ENCODE data around the gene SLC4A1AP. TPM values are rescaled to one million over a fixed set of nuclear protein-coding genes. Genes with fewer than 3 reads are reported as not detected.

Gene SLC4A1AP
- total RNA-seq, 1 experiment from 2014 or later: 46.3 TPM

DNA sequence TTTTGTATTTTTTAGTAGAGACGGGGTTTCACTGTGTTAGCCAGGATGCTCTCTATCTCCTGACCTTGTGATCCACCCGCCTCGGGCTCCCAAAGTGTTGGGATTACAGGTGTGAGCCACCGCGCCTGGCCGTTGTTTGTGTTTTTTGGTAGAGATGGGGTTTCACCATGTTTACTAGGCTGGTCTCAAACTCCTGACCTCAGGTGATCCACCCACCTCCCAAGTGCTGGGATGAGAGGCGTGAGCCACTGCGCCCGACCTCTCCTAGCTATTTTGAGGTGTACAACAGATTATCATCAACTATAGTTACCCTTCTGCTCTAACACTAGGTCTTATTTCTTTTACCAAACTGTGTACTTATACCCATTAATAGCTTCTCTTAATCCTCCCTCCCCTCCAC lies 78.9 kb downstream of the SLC4A1AP start:
- DNase-seq (ENCODE audit: low read depth): no peak

Other genes starting within 250 kb of the SLC4A1AP start
- 126 and 134 TPM in 2 replicates for gene NRBP1, start 235.3 kb upstream of the SLC4A1AP start, total RNA-seq (2014; rRNA removed; shearing (Covaris generic))
- gene KRTCAP3, start 221.5 kb upstream of the SLC4A1AP start, total RNA-seq (2014; rRNA removed; shearing (Covaris generic)): not detected in 2 replicates
- gene IFT172, start 174.1 kb upstream of the SLC4A1AP start, total RNA-seq (2014; rRNA removed; shearing (Covaris generic)): 21.1 and 30.1 TPM in 2 replicates
- 1.9 and 3.7 TPM in 2 replicates for gene FNDC4, start 168.7 kb upstream of the SLC4A1AP start, total RNA-seq (2014; rRNA removed; shearing (Covaris generic))
- 0.29 and 0.30 TPM in 2 replicates for gene GCKR, start 167.1 kb upstream of the SLC4A1AP start, total RNA-seq (2014; rRNA removed; shearing (Covaris generic))
- gene ZNF512, start 80.8 kb upstream of the SLC4A1AP start, total RNA-seq (2014; rRNA removed; shearing (Covaris generic)): 26.1 and 35.5 TPM in 2 replicates
- 0.74 and 1.5 TPM in 2 replicates for gene CCDC121, start 34.9 kb upstream of the SLC4A1AP start, total RNA-seq (2014; rRNA removed; shearing (Covaris generic))
- gene GPN1, start 34.8 kb upstream of the SLC4A1AP start, total RNA-seq (2014; rRNA removed; shearing (Covaris generic)): 64.6 and 71.0 TPM in 2 replicates
- gene SUPT7L, start 275 bp upstream of the SLC4A1AP start, total RNA-seq (2014; rRNA removed; shearing (Covaris generic)): 19.3 and 21.6 TPM in 2 replicates
- gene MRPL33, start 107.8 kb downstream of the SLC4A1AP start, total RNA-seq (2014; rRNA removed; shearing (Covaris generic)): 175 and 232 TPM in 2 replicates
- 1.7 and 3.4 TPM in 2 replicates for gene RBKS, start 226.5 kb downstream of the SLC4A1AP start, total RNA-seq (2014; rRNA removed; shearing (Covaris generic))
- gene BABAM2, start 226.8 kb downstream of the SLC4A1AP start, total RNA-seq (2014; rRNA removed; shearing (Covaris generic)): 37.2 and 42.5 TPM in 2 replicates